Progenitor cell of endocrine pancreas (in vitro differentiated cells): ENCODE results near the gene GRIN2A. TPM values are rescaled to one million over a fixed set of nuclear protein-coding genes. Genes with fewer than 3 reads are reported as not detected.

ENCODE experiments used
- DNase-seq: peaks from one replicate; pipeline ENCODE4 v3.0.0; 2021; ENCODE audit warnings: low spot score; ENCODE audit not compliant: unreplicated experiment
- H3K27ac Mint-ChIP-seq: 2 replicates; pipeline ENCODE4 v1.8.0; 2021; ENCODE audit warnings: mild to moderate bottlenecking, moderate library complexity, mixed read lengths
- H3K27me3 Mint-ChIP-seq: 2 replicates; pipeline ENCODE4 v1.8.0; 2021; ENCODE audit warnings: mixed read lengths
- H3K36me3 Mint-ChIP-seq: 2 replicates; pipeline ENCODE4 v1.8.0; 2022; ENCODE audit warnings: mixed read lengths; ENCODE audit not compliant: insufficient read depth
- H3K4me1 Mint-ChIP-seq: 2 replicates; pipeline ENCODE4 v1.8.0; 2021; ENCODE audit warnings: low read depth, mixed read lengths
- H3K4me3 Mint-ChIP-seq: 2 replicates; pipeline ENCODE4 v1.8.0; 2021; ENCODE audit warnings: low read depth, mild to moderate bottlenecking, moderate library complexity, mixed read lengths
- H3K9me3 Mint-ChIP-seq: 2 replicates; pipeline ENCODE4 v1.8.0; 2021; ENCODE audit warnings: low read depth, mixed read lengths
- total RNA-seq: library from RNA; stranded (reverse); gene quantifications from 2 replicates; pipeline ENCODE4 v1.2.1, GENCODE V29; 2021
- TF ChIP-seq, protein P1 (sequence below): fragments of 200-600 bp; sonication (generic); IDR thresholded peaks from one replicate; pipeline ENCODE4 v1.5.0; 2021; ENCODE audit warnings: antibody characterized with exemption, mild to moderate bottlenecking; ENCODE audit not compliant: unreplicated experiment

GRIN2A gene
- total RNA-seq, 1 donor from 2014 or later, result 1.7 TPM

- TF ChIP-seq, protein P1, sequence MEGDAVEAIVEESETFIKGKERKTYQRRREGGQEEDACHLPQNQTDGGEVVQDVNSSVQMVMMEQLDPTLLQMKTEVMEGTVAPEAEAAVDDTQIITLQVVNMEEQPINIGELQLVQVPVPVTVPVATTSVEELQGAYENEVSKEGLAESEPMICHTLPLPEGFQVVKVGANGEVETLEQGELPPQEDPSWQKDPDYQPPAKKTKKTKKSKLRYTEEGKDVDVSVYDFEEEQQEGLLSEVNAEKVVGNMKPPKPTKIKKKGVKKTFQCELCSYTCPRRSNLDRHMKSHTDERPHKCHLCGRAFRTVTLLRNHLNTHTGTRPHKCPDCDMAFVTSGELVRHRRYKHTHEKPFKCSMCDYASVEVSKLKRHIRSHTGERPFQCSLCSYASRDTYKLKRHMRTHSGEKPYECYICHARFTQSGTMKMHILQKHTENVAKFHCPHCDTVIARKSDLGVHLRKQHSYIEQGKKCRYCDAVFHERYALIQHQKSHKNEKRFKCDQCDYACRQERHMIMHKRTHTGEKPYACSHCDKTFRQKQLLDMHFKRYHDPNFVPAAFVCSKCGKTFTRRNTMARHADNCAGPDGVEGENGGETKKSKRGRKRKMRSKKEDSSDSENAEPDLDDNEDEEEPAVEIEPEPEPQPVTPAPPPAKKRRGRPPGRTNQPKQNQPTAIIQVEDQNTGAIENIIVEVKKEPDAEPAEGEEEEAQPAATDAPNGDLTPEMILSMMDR, result no peak
- no peaks in the 10 kb centered on the region for H3K9me3 Mint-ChIP-seq
- H3K27ac Mint-ChIP-seq, result no peak overlapping the region
- peaks cover 10% of the 10 kb centered on the region for H3K4me1 Mint-ChIP-seq
- no peaks in the 10 kb centered on the region for H3K36me3 Mint-ChIP-seq
- no peak for DNase-seq
- no peaks in the 10 kb centered on the region for H3K27me3 Mint-ChIP-seq
- no peak overlapping the region for H3K4me3 Mint-ChIP-seq
Measured at GRCh38 chr16:9840761-9841665, 341.2 kb downstream of the GRIN2A start.

GRCh38 chr16:9837481-9837880, 344.7 kb downstream of the GRIN2A start:
- TF ChIP-seq, protein P1, result no peak
- no peaks in the 10 kb centered on the region for H3K9me3 Mint-ChIP-seq
- DNase-seq, result no peak
- no peak overlapping the region for H3K27ac Mint-ChIP-seq
- no peaks in the 10 kb centered on the region for H3K36me3 Mint-ChIP-seq
- peaks cover 8% of the 10 kb centered on the region for H3K4me1 Mint-ChIP-seq
- H3K27me3 Mint-ChIP-seq, result no peaks in the 10 kb centered on the region
- no peak overlapping the region for H3K4me3 Mint-ChIP-seq

DNA sequence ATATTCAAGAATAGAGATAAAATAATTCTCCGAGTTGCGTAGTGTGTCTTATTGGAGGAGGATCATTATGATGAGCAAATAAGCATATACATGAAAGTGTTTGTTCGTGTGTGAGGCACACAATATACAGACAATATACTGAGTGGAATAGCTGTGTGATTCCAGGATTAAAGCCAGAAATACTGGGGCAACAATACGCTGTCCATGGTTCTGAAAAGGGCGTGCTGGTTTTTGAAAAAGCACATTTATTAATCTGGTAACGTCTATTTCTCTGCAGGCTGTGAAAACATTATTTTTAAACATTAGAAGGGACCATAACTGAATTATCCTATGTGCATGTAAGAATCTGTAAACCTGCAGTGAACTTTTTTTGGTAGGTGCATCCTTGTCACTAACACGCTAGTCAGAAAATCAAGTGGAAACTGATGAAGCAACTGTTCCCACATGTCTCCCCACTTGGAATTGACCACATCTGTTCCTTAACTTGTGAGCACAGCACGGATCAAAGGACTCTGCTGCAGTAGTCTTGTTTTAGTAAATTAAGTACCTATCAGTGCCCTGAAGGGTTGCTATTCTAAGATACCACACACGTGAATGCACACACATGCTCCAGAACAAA, 346.0 kb downstream of the GRIN2A start:
- Mint-ChIP-seq H3K4me3 (no peak overlapping the region), H3K9me3 (no peaks in the 10 kb centered on the region), H3K27ac (no peak overlapping the region), H3K4me1 (peaks cover 6% of the 10 kb centered on the region), H3K27me3 (no peaks in the 10 kb centered on the region), H3K36me3 (no peaks in the 10 kb centered on the region)
- peak; percentile 37 for DNase-seq
- TF ChIP-seq, protein P1, result no peak

DNA sequence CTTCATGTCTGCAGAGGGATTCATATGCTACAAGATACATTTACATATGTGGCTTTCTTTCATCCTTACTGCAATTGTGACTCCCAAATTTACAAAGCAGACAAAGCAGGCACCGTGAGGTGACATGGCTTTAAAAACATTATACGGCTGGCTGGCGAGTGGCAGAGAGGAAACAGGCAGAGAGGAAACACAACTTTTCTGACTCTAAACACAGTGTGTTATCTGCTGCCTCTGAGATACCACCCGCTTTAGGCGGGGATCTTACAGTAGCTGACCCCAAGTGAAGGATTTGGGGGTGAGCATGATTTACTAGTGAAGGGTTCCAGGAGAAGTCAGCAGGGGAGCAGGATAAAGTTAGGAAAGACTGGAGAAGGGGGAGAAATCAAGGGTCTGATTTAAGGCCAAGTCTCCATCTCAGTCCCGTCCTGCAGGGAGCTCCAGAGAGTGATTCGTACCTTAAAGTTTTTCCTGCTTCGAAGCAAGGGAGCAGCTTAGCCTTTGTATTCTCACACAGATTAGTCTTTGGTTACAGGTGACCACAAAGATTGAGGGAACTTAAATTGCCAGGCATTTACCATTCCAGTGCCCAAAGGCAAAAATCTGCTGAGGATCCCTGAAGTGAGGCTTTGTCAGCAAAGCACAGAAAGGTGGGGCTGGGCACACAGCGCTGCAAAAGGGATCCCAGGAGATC, 355.0 kb downstream of the GRIN2A start:
- Mint-ChIP-seq H3K36me3 (no peaks in the 10 kb centered on the region), H3K27me3 (peaks cover 33% of the 10 kb centered on the region), H3K4me1 (no peaks in the 10 kb centered on the region), H3K4me3 (no peak overlapping the region), H3K27ac (no peak overlapping the region), H3K9me3 (no peaks in the 10 kb centered on the region)
- no peak for DNase-seq
- TF ChIP-seq, protein P1, result no peak

DNA sequence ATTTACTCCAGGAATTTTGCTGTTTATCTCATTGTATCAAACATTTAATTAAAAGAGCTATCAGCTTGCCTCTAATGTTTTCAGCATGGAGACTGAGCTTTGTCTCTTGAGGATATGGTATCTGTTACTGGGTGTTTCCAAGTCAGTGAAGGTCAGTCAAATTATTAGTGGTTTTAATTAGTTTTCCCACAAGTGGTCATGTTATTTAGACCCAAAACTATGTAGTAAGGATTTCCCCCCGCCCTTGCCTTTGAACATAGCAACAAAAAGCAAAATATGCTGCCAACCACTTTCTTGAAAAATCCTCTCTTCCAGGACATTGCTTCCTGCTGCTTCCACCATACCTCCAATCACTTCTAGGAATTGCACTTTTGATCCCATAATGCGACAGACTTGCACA, 355.6 kb downstream of the GRIN2A start:
- Mint-ChIP-seq H3K4me1 (no peaks in the 10 kb centered on the region), H3K27me3 (peaks cover 39% of the 10 kb centered on the region), H3K27ac (no peak overlapping the region), H3K36me3 (no peaks in the 10 kb centered on the region), H3K9me3 (no peaks in the 10 kb centered on the region), H3K4me3 (no peak overlapping the region)
- DNase-seq, result no peak
- TF ChIP-seq, protein P1, result no peak
